ENCODE measurements around the gene SLC35E2B. TPM values are rescaled to one million over a fixed set of nuclear protein-coding genes. Genes with fewer than 3 reads are reported as not detected.

The SLC35E2B gene
- total and polyA plus RNA-seq, 2 of the 13 experiments (the other 11 are each of a cell fraction or from before 2014, with no cell fraction given): 14.1 to 19.7 TPM

GRCh38 chr1:1678581-1679380 lies 13.8 kb downstream of the SLC35E2B start (continued):
- TF ChIP-seq SNAPC4 (CRISPR knock-in tag; IDR thresholded peaks at IDR 0.05) (peak; percentile 70; the same call in 1 of the 2 replicates), MED1 (CRISPR knock-in tag; IDR thresholded peaks at IDR 0.05) (peak; percentile 62), ZZZ3 (CRISPR knock-in tag; IDR thresholded peaks at IDR 0.05; ENCODE audit: borderline replicate concordance) (no peak; the same call in 1 of the 2 replicates), ARNTL (CRISPR knock-in tag; IDR thresholded peaks at IDR 0.05) (0 out of 2 replicates have a peak, but pooled peaks have one; percentile 27), SIN3A (IDR thresholded peaks at IDR 0.05; ENCODE audit: borderline replicate concordance, low read depth, low read length) (no peak), RBAK (CRISPR knock-in tag; IDR thresholded peaks at IDR 0.05) (no peak), CBX5 (CRISPR knock-in tag; IDR thresholded peaks at IDR 0.05; ENCODE audit: borderline replicate concordance) (0 out of 2 replicates have a peak, but pooled peaks have one; percentile 32), TRIM24 (CRISPR knock-in tag; IDR thresholded peaks at IDR 0.05) (no peak), MBD4 (IDR thresholded peaks at IDR 0.05; ENCODE audit: borderline replicate concordance, low read length) (no peak)
- TF ChIP-seq, protein P1, sequence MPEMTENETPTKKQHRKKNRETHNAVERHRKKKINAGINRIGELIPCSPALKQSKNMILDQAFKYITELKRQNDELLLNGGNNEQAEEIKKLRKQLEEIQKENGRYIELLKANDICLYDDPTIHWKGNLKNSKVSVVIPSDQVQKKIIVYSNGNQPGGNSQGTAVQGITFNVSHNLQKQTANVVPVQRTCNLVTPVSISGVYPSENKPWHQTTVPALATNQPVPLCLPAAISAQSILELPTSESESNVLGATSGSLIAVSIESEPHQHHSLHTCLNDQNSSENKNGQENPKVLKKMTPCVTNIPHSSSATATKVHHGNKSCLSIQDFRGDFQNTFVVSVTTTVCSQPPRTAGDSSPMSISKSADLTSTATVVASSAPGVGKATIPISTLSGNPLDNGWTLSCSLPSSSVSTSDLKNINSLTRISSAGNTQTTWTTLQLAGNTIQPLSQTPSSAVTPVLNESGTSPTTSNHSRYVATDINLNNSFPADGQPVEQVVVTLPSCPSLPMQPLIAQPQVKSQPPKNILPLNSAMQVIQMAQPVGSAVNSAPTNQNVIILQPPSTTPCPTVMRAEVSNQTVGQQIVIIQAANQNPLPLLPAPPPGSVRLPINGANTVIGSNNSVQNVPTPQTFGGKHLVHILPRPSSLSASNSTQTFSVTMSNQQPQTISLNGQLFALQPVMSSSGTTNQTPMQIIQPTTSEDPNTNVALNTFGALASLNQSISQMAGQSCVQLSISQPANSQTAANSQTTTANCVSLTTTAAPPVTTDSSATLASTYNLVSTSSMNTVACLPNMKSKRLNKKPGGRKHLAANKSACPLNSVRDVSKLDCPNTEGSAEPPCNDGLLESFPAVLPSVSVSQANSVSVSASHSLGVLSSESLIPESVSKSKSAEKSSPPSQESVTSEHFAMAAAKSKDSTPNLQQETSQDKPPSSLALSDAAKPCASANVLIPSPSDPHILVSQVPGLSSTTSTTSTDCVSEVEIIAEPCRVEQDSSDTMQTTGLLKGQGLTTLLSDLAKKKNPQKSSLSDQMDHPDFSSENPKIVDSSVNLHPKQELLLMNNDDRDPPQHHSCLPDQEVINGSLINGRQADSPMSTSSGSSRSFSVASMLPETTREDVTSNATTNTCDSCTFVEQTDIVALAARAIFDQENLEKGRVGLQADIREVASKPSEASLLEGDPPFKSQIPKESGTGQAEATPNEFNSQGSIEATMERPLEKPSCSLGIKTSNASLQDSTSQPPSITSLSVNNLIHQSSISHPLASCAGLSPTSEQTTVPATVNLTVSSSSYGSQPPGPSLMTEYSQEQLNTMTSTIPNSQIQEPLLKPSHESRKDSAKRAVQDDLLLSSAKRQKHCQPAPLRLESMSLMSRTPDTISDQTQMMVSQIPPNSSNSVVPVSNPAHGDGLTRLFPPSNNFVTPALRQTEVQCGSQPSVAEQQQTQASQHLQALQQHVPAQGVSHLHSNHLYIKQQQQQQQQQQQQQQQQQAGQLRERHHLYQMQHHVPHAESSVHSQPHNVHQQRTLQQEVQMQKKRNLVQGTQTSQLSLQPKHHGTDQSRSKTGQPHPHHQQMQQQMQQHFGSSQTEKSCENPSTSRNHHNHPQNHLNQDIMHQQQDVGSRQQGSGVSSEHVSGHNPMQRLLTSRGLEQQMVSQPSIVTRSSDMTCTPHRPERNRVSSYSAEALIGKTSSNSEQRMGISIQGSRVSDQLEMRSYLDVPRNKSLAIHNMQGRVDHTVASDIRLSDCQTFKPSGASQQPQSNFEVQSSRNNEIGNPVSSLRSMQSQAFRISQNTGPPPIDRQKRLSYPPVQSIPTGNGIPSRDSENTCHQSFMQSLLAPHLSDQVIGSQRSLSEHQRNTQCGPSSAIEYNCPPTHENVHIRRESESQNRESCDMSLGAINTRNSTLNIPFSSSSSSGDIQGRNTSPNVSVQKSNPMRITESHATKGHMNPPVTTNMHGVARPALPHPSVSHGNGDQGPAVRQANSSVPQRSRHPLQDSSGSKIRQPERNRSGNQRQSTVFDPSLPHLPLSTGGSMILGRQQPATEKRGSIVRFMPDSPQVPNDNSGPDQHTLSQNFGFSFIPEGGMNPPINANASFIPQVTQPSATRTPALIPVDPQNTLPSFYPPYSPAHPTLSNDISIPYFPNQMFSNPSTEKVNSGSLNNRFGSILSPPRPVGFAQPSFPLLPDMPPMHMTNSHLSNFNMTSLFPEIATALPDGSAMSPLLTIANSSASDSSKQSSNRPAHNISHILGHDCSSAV (CRISPR knock-in tag; IDR thresholded peaks at IDR 0.05; ENCODE audit: borderline replicate concordance): no peak

Data from HepG2 (cell line).